Mesendoderm (in vitro differentiated cells): ENCODE measurements around the gene MVB12B.
A peak's percentile ranks its signal among the peaks of the same experiment; 100 is the strongest.

Source experiments
- DNase-seq: peaks from one replicate; pipeline ENCODE4 v3.0.0; 2013
- H2AK5ac ChIP-seq: 2 replicates; pipeline ENCODE4 v1.6.1; 2013; ENCODE audit warnings: low read length, inconsistent platforms
- H2BK120ac ChIP-seq: 2 replicates; pipeline ENCODE4 v1.6.1; 2013; ENCODE audit warnings: low read depth, mild to moderate bottlenecking, low read length, moderate library complexity, mixed read lengths
- H2BK15ac ChIP-seq: replicated peaks from 2 replicates; pipeline ENCODE4 v1.6.1; 2013; ENCODE audit warnings: low read depth, mild to moderate bottlenecking, moderate library complexity
- H2BK5ac ChIP-seq: 2 replicates; pipeline ENCODE4 v1.6.1; 2013; ENCODE audit warnings: low read length, inconsistent platforms
- H3K18ac ChIP-seq: 2 replicates; pipeline ENCODE4 v1.6.1; 2013; ENCODE audit warnings: mild to moderate bottlenecking, low read length, mixed read lengths
- H3K23ac ChIP-seq: one replicate; pipeline ENCODE4 v1.6.1; 2013; ENCODE audit warnings: low read length
- H3K27ac ChIP-seq: 2 replicates; pipeline ENCODE4 v1.5.1; 2013; ENCODE audit warnings: low read depth, mild to moderate bottlenecking, inconsistent platforms, low read length, moderate library complexity
- H3K27me3 ChIP-seq: 2 replicates; pipeline ENCODE4 v1.6.1; 2013; ENCODE audit warnings: low read length, control low read depth, mild to moderate bottlenecking, inconsistent platforms; ENCODE audit not compliant: insufficient read depth, poor library complexity
- H3K36me3 ChIP-seq: 2 replicates; pipeline ENCODE4 v1.6.1; 2013; ENCODE audit warnings: low read length, inconsistent platforms; ENCODE audit not compliant: control insufficient read depth, insufficient read depth
- H3K4ac ChIP-seq: one replicate; pipeline ENCODE4 v1.6.1; 2013; ENCODE audit warnings: low read depth, mild to moderate bottlenecking, low read length, moderate library complexity
- H3K4me1 ChIP-seq: 2 replicates; pipeline ENCODE4 v1.6.1; 2013; ENCODE audit warnings: low read depth, low read length, inconsistent platforms; ENCODE audit not compliant: control insufficient read depth
- H3K4me2 ChIP-seq: 2 replicates; pipeline ENCODE4 v1.6.1; 2013; ENCODE audit warnings: low read length
- H3K4me3 ChIP-seq: 2 replicates; pipeline ENCODE4 v1.5.1; 2013; ENCODE audit warnings: mild to moderate bottlenecking, low read length
- H3K56ac ChIP-seq: one replicate; pipeline ENCODE4 v1.6.1; 2013; ENCODE audit warnings: low read length
- H3K79me1 ChIP-seq: 2 replicates; pipeline ENCODE4 v1.6.1; 2013; ENCODE audit warnings: low read length, inconsistent platforms
- H3K79me2 ChIP-seq: 2 replicates; pipeline ENCODE4 v1.6.1; 2013; ENCODE audit warnings: mild to moderate bottlenecking, low read length; ENCODE audit not compliant: control insufficient read depth, insufficient read depth
- H3K9ac ChIP-seq: 2 replicates; pipeline ENCODE4 v1.6.1; 2013; ENCODE audit warnings: low read length, inconsistent platforms
- H4K5ac ChIP-seq: one replicate; pipeline ENCODE4 v1.6.1; 2013; ENCODE audit warnings: low read length
- H4K8ac ChIP-seq: one replicate; pipeline ENCODE4 v1.6.1; 2013; ENCODE audit warnings: low read depth, mild to moderate bottlenecking, control low read depth, low read length, moderate library complexity
- WGBS: extraction: QIAGEN DNeasy Blood & Tissue Kit; methylation state at CpG from one replicate; pipeline ENCODE4 v1.1.7; 2013; ENCODE audit warnings: low lambda C conversion rate, missing lambda C conversion rate; ENCODE audit not compliant: insufficient coverage; ENCODE audit errors: extremely low coverage; 5-methylcytosine and 5-hydroxymethylcytosine counted together

The MVB12B gene

GRCh38 chr9:126531591-126531990 is 205.0 kb downstream of the MVB12B start:
- Histone ChIP-seq H3K4me3 (no peak overlapping the region), H3K79me1 (no peaks in the 10 kb centered on the region), H2BK5ac (no peak overlapping the region), H3K4ac (no peak overlapping the region), H3K9ac (no peak overlapping the region), H3K36me3 (no peaks in the 10 kb centered on the region), H3K23ac (no peak overlapping the region), H4K8ac (no peak overlapping the region), H3K18ac (no peak overlapping the region), H4K5ac (no peak overlapping the region), H2BK120ac (no peak overlapping the region), H2BK15ac (no peak overlapping the region), H2AK5ac (no peak overlapping the region), H3K56ac (peak overlapping the region; percentile 10), H3K4me1 (peaks cover 1% of the 10 kb centered on the region), H3K27me3 (no peaks in the 10 kb centered on the region), H3K4me2 (no peak overlapping the region), H3K79me2 (no peaks in the 10 kb centered on the region), H3K27ac (no peak overlapping the region)
- no peak for DNase-seq
- WGBS: no CpG with 5 or more reads among the region's 5 CpGs

- Histone ChIP-seq H3K4ac (peak overlapping the region; percentile 36), H4K5ac (no peak overlapping the region), H4K8ac (no peak overlapping the region), H3K79me1 (no peaks in the 10 kb centered on the region), H3K23ac (peak overlapping the region; percentile 38), H3K79me2 (no peaks in the 10 kb centered on the region), H3K4me3 (no peak overlapping the region), H3K9ac (no peak overlapping the region), H2BK120ac (no peak overlapping the region), H3K56ac (no peak overlapping the region), H3K4me1 (peaks cover 1% of the 10 kb centered on the region), H3K4me2 (no peak overlapping the region), H3K18ac (no peak overlapping the region), H3K27ac (no peak overlapping the region), H2AK5ac (no peak overlapping the region), H3K27me3 (no peaks in the 10 kb centered on the region), H2BK5ac (no peak overlapping the region), H2BK15ac (no peak overlapping the region), H3K36me3 (no peaks in the 10 kb centered on the region)
- DNase-seq: no peak
- no CpG with 5 or more reads among the region's 9 CpGs for WGBS
Observed at GRCh38 chr9:126532019-126532462, 205.4 kb downstream of the MVB12B start.

- no peak overlapping the region for H3K18ac ChIP-seq
- H2BK15ac ChIP-seq: no peak overlapping the region
- DNase-seq: no peak
- H3K56ac ChIP-seq: peak overlapping the region; percentile 19
- WGBS: no CpG with 5 or more reads among the region's 8 CpGs
- H4K5ac ChIP-seq: no peak overlapping the region
- H3K9ac ChIP-seq: no peak overlapping the region
- no peak overlapping the region for H3K4me3 ChIP-seq
- H3K36me3 ChIP-seq: no peaks in the 10 kb centered on the region
- H3K23ac ChIP-seq: peak overlapping the region; percentile 38
- H2BK5ac ChIP-seq: no peak overlapping the region
- no peak overlapping the region for H4K8ac ChIP-seq
- no peak overlapping the region for H3K4ac ChIP-seq
- H3K27ac ChIP-seq: no peak overlapping the region
- peaks cover 1% of the 10 kb centered on the region for H3K4me1 ChIP-seq
- H2AK5ac ChIP-seq: no peak overlapping the region
- H3K27me3 ChIP-seq: no peaks in the 10 kb centered on the region
- H3K79me2 ChIP-seq: no peaks in the 10 kb centered on the region
- no peak overlapping the region for H2BK120ac ChIP-seq
- H3K4me2 ChIP-seq: no peak overlapping the region
- H3K79me1 ChIP-seq: no peaks in the 10 kb centered on the region
Observed at GRCh38 chr9:126532489-126532888, 205.9 kb downstream of the MVB12B start.

DNA sequence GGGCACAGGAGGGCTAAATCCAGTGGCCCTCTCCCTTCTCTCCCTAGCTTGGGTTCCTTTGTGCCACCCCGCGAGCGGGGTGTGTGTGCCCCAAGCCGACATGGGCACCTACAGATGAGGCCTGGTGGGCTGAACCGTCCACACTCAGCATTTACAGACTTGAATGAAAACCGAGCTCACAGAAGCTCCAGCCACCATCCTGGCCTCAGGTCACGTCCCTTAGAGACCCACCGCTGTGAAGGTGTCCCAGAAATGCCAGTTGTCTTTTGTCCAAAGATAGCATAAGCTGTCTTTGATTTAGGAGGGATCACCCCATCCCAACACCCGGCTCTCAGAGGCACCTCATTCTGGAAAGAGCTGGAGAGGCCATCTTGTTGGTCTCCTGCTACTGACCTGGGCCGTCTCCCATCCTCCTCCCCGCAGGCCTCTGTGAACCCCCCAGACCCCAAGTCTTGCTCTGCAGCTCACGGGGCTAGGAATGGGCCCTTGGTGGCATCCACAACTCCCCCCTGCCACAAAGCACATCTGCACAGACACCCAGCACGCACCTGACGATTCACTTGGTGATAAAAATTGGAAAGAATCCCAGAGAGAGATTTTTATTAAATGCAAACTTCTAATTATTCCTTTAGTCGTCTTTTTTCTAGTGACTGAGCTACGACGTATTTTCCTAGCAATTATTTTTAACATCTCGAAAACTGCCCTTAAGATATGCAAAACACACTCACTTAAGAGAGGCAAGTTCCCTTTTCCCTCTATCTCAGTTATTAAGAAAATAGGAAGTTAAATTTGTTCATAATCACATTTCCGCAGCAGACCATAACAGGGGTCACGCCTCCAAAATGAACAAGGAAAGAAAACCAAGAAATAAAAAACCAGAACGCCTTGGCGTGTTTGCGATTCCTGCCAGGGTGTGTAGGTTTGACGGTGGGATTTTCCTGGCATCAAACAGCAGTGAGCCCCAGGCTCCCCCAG is 206.6 kb downstream of the MVB12B start:
- H3K56ac ChIP-seq: no peak overlapping the region
- H3K4ac ChIP-seq: no peak overlapping the region
- H3K4me2 ChIP-seq: no peak overlapping the region
- no peak overlapping the region for H2BK15ac ChIP-seq
- no peak overlapping the region for H3K4me3 ChIP-seq
- DNase-seq: no peak
- no CpG with 5 or more reads among the region's 24 CpGs for WGBS
- H4K5ac ChIP-seq: no peak overlapping the region
- H3K36me3 ChIP-seq: no peaks in the 10 kb centered on the region
- H3K27ac ChIP-seq: no peak overlapping the region
- H2BK5ac ChIP-seq: no peak overlapping the region
- H3K18ac ChIP-seq: no peak overlapping the region
- no peaks in the 10 kb centered on the region for H3K79me1 ChIP-seq
- H3K4me1 ChIP-seq: peaks cover 1% of the 10 kb centered on the region
- no peak overlapping the region for H2AK5ac ChIP-seq
- H2BK120ac ChIP-seq: no peak overlapping the region
- H3K27me3 ChIP-seq: no peaks in the 10 kb centered on the region
- no peaks in the 10 kb centered on the region for H3K79me2 ChIP-seq
- H4K8ac ChIP-seq: no peak overlapping the region
- H3K9ac ChIP-seq: no peak overlapping the region
- no peak overlapping the region for H3K23ac ChIP-seq

DNA sequence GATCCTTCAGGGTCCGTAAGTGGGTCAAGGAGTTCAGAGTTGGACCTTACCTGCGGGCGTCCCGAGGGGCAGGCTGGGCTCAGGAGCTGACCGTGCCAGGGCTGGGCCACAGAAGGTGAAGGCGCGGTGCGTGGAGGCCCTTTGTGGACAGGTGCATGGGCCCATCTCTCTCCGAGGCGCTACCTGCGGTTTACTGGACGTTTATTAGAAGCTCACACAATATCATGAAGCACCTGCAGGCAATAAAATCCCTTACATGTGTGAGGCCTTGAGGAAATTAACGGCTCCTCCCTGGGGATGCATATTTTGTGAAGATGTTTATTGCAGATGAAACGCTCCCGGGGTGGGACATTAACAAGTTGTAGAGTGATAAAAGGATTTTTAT is 207.3 kb downstream of the MVB12B start:
- H3K9ac ChIP-seq: no peak overlapping the region

More for the DNA sequence above, 207.3 kb downstream of the MVB12B start:
- Histone ChIP-seq H2AK5ac (no peak overlapping the region), H3K79me2 (no peaks in the 10 kb centered on the region), H2BK15ac (no peak overlapping the region), H3K4ac (no peak overlapping the region), H4K5ac (no peak overlapping the region), H4K8ac (no peak overlapping the region), H3K4me2 (no peak overlapping the region), H3K4me1 (peaks cover 1% of the 10 kb centered on the region), H3K79me1 (no peaks in the 10 kb centered on the region), H3K18ac (no peak overlapping the region), H3K27me3 (no peaks in the 10 kb centered on the region), H3K56ac (no peak overlapping the region), H2BK5ac (no peak overlapping the region), H3K36me3 (no peaks in the 10 kb centered on the region), H3K4me3 (no peak overlapping the region), H2BK120ac (no peak overlapping the region), H3K23ac (peak overlapping the region; percentile 37), H3K27ac (no peak overlapping the region)
- peak; percentile 31 for DNase-seq
- no CpG with 5 or more reads among the region's 15 CpGs for WGBS
